Measurements from ENCODE around the gene DNAJC28.

GRCh38 chr21:33540711-33541104 is 49.2 kb upstream of the DNAJC28 start:
- no peak for TF ChIP-seq CTCF (IDR thresholded peaks at IDR 0.05; ENCODE audit: insufficient read depth, low read length)
- no peak for TF ChIP-seq POLR2AphosphoS5 (IDR thresholded peaks at IDR 0.05; ENCODE audit: low read depth)
- TF ChIP-seq GABPA (IDR thresholded peaks at IDR 0.05; ENCODE audit: low read depth): no peak
- no peak for TF ChIP-seq SPI1 (IDR thresholded peaks at IDR 0.05; ENCODE audit: borderline replicate concordance, low read depth)
